KMS-11 (cell line): ENCODE results near the gene PLEKHA8.

Source experiments
- H2AFZ ChIP-seq: fragments of 200-600 bp; sonication (generic); 2 replicates; pipeline ENCODE4 v1.6.1; 2016; ENCODE audit warnings: antibody characterized with exemption, mixed run types, low read depth
- H3K27ac ChIP-seq: fragments of 200-600 bp; sonication (generic); 2 replicates; pipeline ENCODE4 v1.6.1; 2016; ENCODE audit warnings: mild to moderate bottlenecking, mixed run types
- H3K27me3 ChIP-seq: fragments of 200-600 bp; sonication (generic); 2 replicates; pipeline ENCODE4 v1.6.1; 2017; ENCODE audit warnings: mild to moderate bottlenecking, low read depth, mixed run types, moderate library complexity; ENCODE audit not compliant: insufficient read depth
- H3K36me3 ChIP-seq: fragments of 200-600 bp; sonication (generic); 2 replicates; pipeline ENCODE4 v1.6.1; 2017; ENCODE audit warnings: mild to moderate bottlenecking, mixed run types; ENCODE audit not compliant: insufficient read depth
- H3K4me1 ChIP-seq: fragments of 200-600 bp; sonication (generic); 2 replicates; pipeline ENCODE4 v1.6.1; 2016; ENCODE audit warnings: mild to moderate bottlenecking, low read depth, mixed run types; ENCODE audit not compliant: poor library complexity, severe bottlenecking
- H3K4me2 ChIP-seq: fragments of 200-600 bp; sonication (generic); 2 replicates; pipeline ENCODE4 v1.7.0; 2016; ENCODE audit warnings: mild to moderate bottlenecking, mixed run types
- H3K4me3 ChIP-seq: fragments of 200-600 bp; sonication (generic); IDR thresholded peaks from 2 replicates; pipeline ENCODE4 v1.6.1; 2017; ENCODE audit warnings: low read depth, low read length, mixed read lengths; ENCODE audit not compliant: insufficient read depth
- H3K79me2 ChIP-seq: fragments of 200-600 bp; sonication (generic); 2 replicates; pipeline ENCODE4 v1.6.1; 2016; ENCODE audit warnings: low read depth, mixed run types; ENCODE audit not compliant: insufficient read depth
- H3K9ac ChIP-seq: fragments of 200-600 bp; sonication (generic); 2 replicates; pipeline ENCODE4 v1.6.1; 2016; ENCODE audit warnings: mild to moderate bottlenecking, mixed run types
- H4K20me1 ChIP-seq: fragments of 200-600 bp; sonication (generic); 2 replicates; pipeline ENCODE4 v1.6.1; 2016; ENCODE audit warnings: mild to moderate bottlenecking, mixed run types; ENCODE audit not compliant: insufficient read depth
- CTCF ChIP-seq: fragments of 200-600 bp; sonication (generic); conservative IDR thresholded peaks from 2 replicates; pipeline ENCODE4 v1.6.1; 2017; ENCODE audit warnings: low read depth, mild to moderate bottlenecking, antibody characterized with exemption, low read length, moderate library complexity, mixed read lengths

PLEKHA8 gene

GRCh38 chr7:30177186-30177585 is 149.0 kb downstream of the PLEKHA8 start:
- Histone ChIP-seq H3K27me3 (no peaks in the 10 kb centered on the region), H3K27ac (no peak overlapping the region), H2AFZ (no peak overlapping the region), H4K20me1 (no peaks in the 10 kb centered on the region), H3K36me3 (no peaks in the 10 kb centered on the region), H3K9ac (no peak overlapping the region), H3K4me1 (peaks cover 7% of the 10 kb centered on the region), H3K79me2 (no peaks in the 10 kb centered on the region), H3K4me2 (no peak overlapping the region), H3K4me3 (no peak overlapping the region)
- TF ChIP-seq CTCF: no peak

GRCh38 chr7:30177965-30178364 is 149.8 kb downstream of the PLEKHA8 start:
- Histone ChIP-seq H3K27me3 (no peaks in the 10 kb centered on the region), H3K4me3 (no peak overlapping the region), H2AFZ (no peak overlapping the region), H3K36me3 (no peaks in the 10 kb centered on the region), H3K4me2 (no peak overlapping the region), H3K4me1 (peaks cover 7% of the 10 kb centered on the region), H3K27ac (no peak overlapping the region), H4K20me1 (no peaks in the 10 kb centered on the region), H3K79me2 (no peaks in the 10 kb centered on the region), H3K9ac (no peak overlapping the region)
- TF ChIP-seq CTCF: no peak

GRCh38 chr7:30178748-30179436 is 150.7 kb downstream of the PLEKHA8 start:
- H2AFZ ChIP-seq: 0 out of 2 replicates have a peak overlapping the region, but pooled peaks have one; percentile 10
- no peak overlapping the region for H3K27ac ChIP-seq

More at GRCh38 chr7:30178748-30179436, 150.7 kb downstream of the PLEKHA8 start:
- TF ChIP-seq CTCF: no peak
- H3K4me1 ChIP-seq: peaks cover 7% of the 10 kb centered on the region
- no peaks in the 10 kb centered on the region for H3K27me3 ChIP-seq
- H3K4me2 ChIP-seq: no peak overlapping the region
- H4K20me1 ChIP-seq: no peaks in the 10 kb centered on the region
- H3K79me2 ChIP-seq: no peaks in the 10 kb centered on the region
- H3K9ac ChIP-seq: no peak overlapping the region
- H3K36me3 ChIP-seq: no peaks in the 10 kb centered on the region
- H3K4me3 ChIP-seq: no peak overlapping the region
